GM21526 (cell line): ENCODE data around the gene TAL1.

Experiments
- ATAC-seq: cut with Tn5 transposase; IDR thresholded peaks from one replicate; pipeline ENCODE4 v1.9.1; 2021; ENCODE audit warnings: moderate library complexity; ENCODE audit not compliant: unreplicated experiment, low FRiP score

The TAL1 gene

GRCh38 chr1:47189844-47190508 is 42.0 kb downstream of the TAL1 start, which contains the start of gene PDZK1IP1:
Gene PDZK1IP1, minus strand, starts transcription at chr1:47190036. Its CDS starts 104 bp downstream, at chr1:47189932.
- ATAC-seq: no peak

- no peak for ATAC-seq
Measured at GRCh38 chr1:47188791-47189785, 42.9 kb downstream of the TAL1 start.

GRCh38 chr1:47187926-47188250 is 44.1 kb downstream of the TAL1 start:
- ATAC-seq: no peak

- ATAC-seq: no peak
Measured at GRCh38 chr1:47187231-47187925, 44.6 kb downstream of the TAL1 start.

GRCh38 chr1:47186267-47187185 is 45.5 kb downstream of the TAL1 start:
- ATAC-seq: no peak

- ATAC-seq: no peak
Measured at GRCh38 chr1:47184822-47185677, 47.0 kb downstream of the TAL1 start.

- no peak for ATAC-seq
Measured at GRCh38 chr1:47184090-47184821, 47.8 kb downstream of the TAL1 start.

GRCh38 chr1:47183308-47184089 is 48.5 kb downstream of the TAL1 start:
- ATAC-seq: no peak

GRCh38 chr1:47182676-47183235 is 49.3 kb downstream of the TAL1 start:
- no peak for ATAC-seq

- ATAC-seq: no peak
Measured at GRCh38 chr1:47181955-47182675, 49.9 kb downstream of the TAL1 start.

- ATAC-seq: no peak
Measured at GRCh38 chr1:47181095-47181954, 50.7 kb downstream of the TAL1 start.

GRCh38 chr1:47180603-47181094 is 51.4 kb downstream of the TAL1 start:
- ATAC-seq: no peak

- ATAC-seq: no peak
Measured at GRCh38 chr1:47179988-47180563, 51.9 kb downstream of the TAL1 start.

GRCh38 chr1:47179017-47179987 is 52.7 kb downstream of the TAL1 start:
- peak; percentile 86 for ATAC-seq
